ENCODE results near the gene ZNF506.
"Not testable (repeated sequence)": the region's sequence is repeated elsewhere in the genome, so short reads cannot be mapped to it uniquely, and the experiment has no call there.

The ZNF506 gene

DNA sequence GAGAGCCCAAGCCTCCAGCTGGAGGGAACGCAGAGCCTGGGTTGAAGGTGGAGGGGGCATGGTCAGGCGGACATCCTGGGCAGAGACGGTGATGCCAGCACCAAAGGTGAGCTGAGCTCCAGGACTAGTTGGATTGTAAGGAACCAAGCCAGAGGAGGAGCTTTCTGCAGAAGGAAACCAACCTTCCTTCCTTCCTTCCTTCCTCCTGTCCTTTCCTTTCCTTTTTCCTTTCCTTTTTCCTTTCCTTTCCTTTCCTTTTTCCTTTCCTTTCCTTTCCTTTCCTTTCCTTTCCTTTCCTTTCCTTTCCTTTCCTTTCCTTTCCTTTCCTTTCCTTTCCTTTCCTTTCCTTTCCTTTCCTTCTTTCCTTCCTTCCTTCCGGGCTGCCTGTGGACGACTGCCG is 77.6 kb downstream of the ZNF506 start:
- DNase-seq = not testable (repeated sequence)

DNA sequence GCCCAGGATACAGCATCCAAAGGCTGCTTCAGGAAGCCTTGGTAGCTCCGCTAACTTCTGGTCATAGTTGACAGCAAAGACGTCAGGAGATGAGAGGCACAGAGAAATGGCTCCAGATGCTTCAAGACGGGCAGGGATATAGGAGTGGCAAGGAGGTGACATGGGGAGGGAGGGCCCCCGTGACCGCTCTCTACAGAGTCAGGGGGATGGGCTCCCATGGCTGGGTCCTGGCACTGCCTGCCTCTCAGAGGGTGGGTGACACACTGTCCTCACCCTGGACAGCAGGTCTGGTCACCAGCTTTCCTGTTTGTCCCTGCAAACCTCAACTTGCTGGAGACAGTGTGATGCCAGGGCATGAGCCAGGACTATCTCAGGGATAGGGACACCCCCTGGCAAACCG is 78.4 kb downstream of the ZNF506 start:
- DNase-seq = no peak

DNA sequence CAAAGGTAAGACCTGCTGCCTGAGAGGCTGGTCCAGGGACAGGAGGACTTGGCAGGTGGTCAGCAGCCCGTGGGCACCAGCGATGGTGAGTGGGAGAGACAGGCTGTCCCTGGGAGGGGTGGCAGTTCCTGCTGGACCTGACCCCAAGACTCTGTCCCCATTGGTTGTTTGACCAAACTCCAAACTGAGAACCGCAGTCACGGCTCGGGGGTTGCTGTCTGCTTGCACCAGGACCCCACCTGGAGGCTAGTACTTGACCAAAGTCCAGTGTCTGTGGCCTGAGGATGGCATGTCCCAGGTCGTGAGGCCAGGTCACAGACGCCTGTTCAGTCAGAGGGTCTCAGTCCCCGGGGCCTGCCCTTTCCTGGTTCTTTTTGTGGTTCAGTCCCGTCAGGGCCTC is 78.8 kb downstream of the ZNF506 start:
- DNase-seq = no peak

Data from effector CD4-positive, alpha-beta T cell (primary cell).